ENCODE measurements around the gene DLGAP1. TPM values are rescaled to one million over a fixed set of nuclear protein-coding genes. Genes with fewer than 3 reads are reported as not detected.

The DLGAP1 gene
- total RNA-seq, 1 experiment from 2014 or later, result 0.07 TPM

GRCh38 chr18:4256766-4257417, 198.2 kb downstream of the DLGAP1 start:
- Mint-ChIP-seq H3K27me3 (ENCODE audit: insufficient read depth, unreplicated experiment) (peaks cover 8% of the 10 kb centered on the region), H3K4me1 (ENCODE audit: low read depth, unreplicated experiment) (no peaks in the 10 kb centered on the region), H3K4me3 (ENCODE audit: unreplicated experiment) (no peak overlapping the region), H3K9me3 (ENCODE audit: unreplicated experiment) (no peaks in the 10 kb centered on the region), H3K36me3 (ENCODE audit: insufficient read depth, unreplicated experiment) (no peaks in the 10 kb centered on the region), H3K27ac (ENCODE audit: unreplicated experiment) (no peak overlapping the region)
- Histone ChIP-seq H3K4me1 (no peaks in the 10 kb centered on the region), H3K4me3 (ENCODE audit: low read depth, low read length) (no peak overlapping the region), H3K36me3 (ENCODE audit: control insufficient read depth, insufficient read depth, low read length) (no peaks in the 10 kb centered on the region), H3K9me3 (no peaks in the 10 kb centered on the region), H3K27me3 (replicated peaks; ENCODE audit: control insufficient read depth, insufficient read depth, low read length) (no peaks in the 10 kb centered on the region)
- no TSS peak for BruUV-seq (replicated peaks)
- ChIA-PET CTCF (no interaction called here), POLR2A (no interaction called here)
- intact Hi-C loops (cut with micrococcal nuclease; ENCODE audit: unreplicated experiment), result no loop called here
- TF ChIP-seq CTCF (IDR thresholded peaks at IDR 0.05; ENCODE audit: insufficient read depth in 1 of 2, low read depth in 1 of 2, low read length in 1 of 2, severe bottlenecking in 1 of 2, unreplicated experiment in 1 of 2), result no peak
- no peak for DNase-seq

- Histone ChIP-seq H3K9me3 (no peaks in the 10 kb centered on the region), H3K4me1 (no peaks in the 10 kb centered on the region), H3K27me3 (replicated peaks; ENCODE audit: control insufficient read depth, insufficient read depth, low read length) (no peaks in the 10 kb centered on the region), H3K4me3 (ENCODE audit: low read depth, low read length) (no peak overlapping the region), H3K36me3 (ENCODE audit: control insufficient read depth, insufficient read depth, low read length) (no peaks in the 10 kb centered on the region)
- intact Hi-C loops (cut with micrococcal nuclease; ENCODE audit: unreplicated experiment), result no loop called here
- no peaks in the 10 kb centered on the region for H3K36me3 Mint-ChIP-seq (ENCODE audit: insufficient read depth, unreplicated experiment)
- BruUV-seq (replicated peaks), result no TSS peak
- no peak for DNase-seq
- H3K4me1 Mint-ChIP-seq (ENCODE audit: low read depth, unreplicated experiment), result no peaks in the 10 kb centered on the region
- no peak overlapping the region for H3K4me3 Mint-ChIP-seq (ENCODE audit: unreplicated experiment)
- peaks cover 4% of the 10 kb centered on the region for H3K27me3 Mint-ChIP-seq (ENCODE audit: insufficient read depth, unreplicated experiment)
- H3K27ac Mint-ChIP-seq (ENCODE audit: unreplicated experiment), result no peak overlapping the region
- TF ChIP-seq CTCF (IDR thresholded peaks at IDR 0.05; ENCODE audit: insufficient read depth in 1 of 2, low read depth in 1 of 2, low read length in 1 of 2, severe bottlenecking in 1 of 2, unreplicated experiment in 1 of 2), result no peak
- POLR2A ChIA-PET, result no interaction called here
- CTCF ChIA-PET, result no interaction called here
- no peaks in the 10 kb centered on the region for H3K9me3 Mint-ChIP-seq (ENCODE audit: unreplicated experiment)
These were observed 200.3 kb downstream of the DLGAP1 start for GRCh38 chr18:4254840-4255239.

GRCh38 chr18:4252829-4253228, 202.3 kb downstream of the DLGAP1 start:
- Mint-ChIP-seq H3K27me3 (ENCODE audit: insufficient read depth, unreplicated experiment) (peaks cover 13% of the 10 kb centered on the region), H3K27ac (ENCODE audit: unreplicated experiment) (no peak overlapping the region), H3K36me3 (ENCODE audit: insufficient read depth, unreplicated experiment) (no peaks in the 10 kb centered on the region), H3K9me3 (ENCODE audit: unreplicated experiment) (no peaks in the 10 kb centered on the region), H3K4me3 (ENCODE audit: unreplicated experiment) (no peak overlapping the region), H3K4me1 (ENCODE audit: low read depth, unreplicated experiment) (no peaks in the 10 kb centered on the region)
- no peak overlapping the region for H3K4me3 ChIP-seq (ENCODE audit: low read depth, low read length)
- no peak for DNase-seq
- TF ChIP-seq CTCF (IDR thresholded peaks at IDR 0.05; ENCODE audit: insufficient read depth in 1 of 2, low read depth in 1 of 2, low read length in 1 of 2, severe bottlenecking in 1 of 2, unreplicated experiment in 1 of 2), result no peak
- ChIA-PET CTCF (no interaction called here), POLR2A (no interaction called here)
- intact Hi-C loops (cut with micrococcal nuclease; ENCODE audit: unreplicated experiment), result no loop called here
- H3K4me1 ChIP-seq, result no peaks in the 10 kb centered on the region
- H3K36me3 ChIP-seq (ENCODE audit: control insufficient read depth, insufficient read depth, low read length), result no peaks in the 10 kb centered on the region
- no peaks in the 10 kb centered on the region for H3K9me3 ChIP-seq
- no peaks in the 10 kb centered on the region for H3K27me3 ChIP-seq (replicated peaks; ENCODE audit: control insufficient read depth, insufficient read depth, low read length)
- BruUV-seq (replicated peaks), result no TSS peak

All from Caco-2 (cell line).